Measurements from ENCODE around the gene FBXW11. TPM values are rescaled to one million over a fixed set of nuclear protein-coding genes. Genes with fewer than 3 reads are reported as not detected.

Gene FBXW11
- total and polyA plus RNA-seq, 2 of the 8 experiments (the other 6 are each of a cell fraction or from before 2014, with no cell fraction given), result 45.0 to 75.6 TPM

DNA sequence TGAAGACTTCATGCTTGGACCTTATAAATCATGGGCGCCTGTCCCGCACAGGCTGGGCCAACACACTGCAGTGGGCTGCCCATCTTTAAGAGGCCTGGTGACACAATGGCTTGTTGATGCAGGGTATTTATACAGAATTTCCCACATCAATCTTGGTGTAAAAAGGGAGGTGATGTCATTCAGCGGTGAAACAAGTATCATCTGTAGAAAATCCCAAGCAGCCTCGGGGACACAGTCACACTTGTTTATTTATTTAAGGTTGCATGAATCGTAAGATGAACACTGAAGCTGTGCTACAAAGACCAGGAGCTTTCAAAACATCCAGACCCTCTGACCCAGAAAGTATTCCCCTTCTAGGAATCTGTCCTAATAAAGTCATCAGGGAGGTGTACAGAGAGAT, 180.3 kb downstream of the FBXW11 start:
- H4K20me1 ChIP-seq (replicated peaks in 1 of 2; ENCODE audit: control insufficient read depth in 1 of 2, insufficient read depth in 2 of 2, low read length in 2 of 2), result no peaks in the 10 kb centered on the region
- no peak overlapping the region for H2AK5ac ChIP-seq (ENCODE audit: low read depth, low read length)
- no peak for DNase-seq (ENCODE audit: low read depth in 1 of 2, low spot score in 2 of 2)
- no peak overlapping the region for H3K4me2 ChIP-seq (ENCODE audit: insufficient read depth in 1 of 2, low read depth in 2 of 2, low read length in 2 of 2)
- H3K23ac ChIP-seq (ENCODE audit: insufficient read length), result no peak overlapping the region
- H3K36me3 ChIP-seq (ENCODE audit: control insufficient read depth in 2 of 4, insufficient read depth in 4 of 4, low read length in 3 of 4), result no peaks in the 10 kb centered on the region; a peak in 1 of 8 replicates
- H3K18ac ChIP-seq (ENCODE audit: extremely low read depth, low read length), result no peak overlapping the region
- no peak overlapping the region for H3K4me3 ChIP-seq (ENCODE audit: extremely low read depth in 1 of 4, insufficient read depth in 2 of 4, low read depth in 3 of 4, low read length in 4 of 4)
- H2BK12ac ChIP-seq (ENCODE audit: low read depth, low read length), result no peak overlapping the region
- no peak overlapping the region for H2BK20ac ChIP-seq (ENCODE audit: low read length)
- no peak overlapping the region for H4K8ac ChIP-seq (ENCODE audit: extremely low read depth, insufficient read depth, low read length)
- no peaks in the 10 kb centered on the region for H3K23me2 ChIP-seq (ENCODE audit: low read depth, low read length)
- ChIA-PET POLR2A (ENCODE audit: partially characterized antibody) (interaction anchor here (0.6 to 1.6 kb wide), 2 partner anchors 12 to 628 kb away, joined by 3 to 4 read pairs; partner anchors contain the start of gene SH3PXD2B), CTCF (ENCODE audit: partially characterized antibody) (interaction anchor here (0.7 to 0.9 kb wide), 3 partner anchors 9 to 306 kb away, joined by 3 to 4 read pairs (median 3); no protein-coding TSS in a partner anchor)
- no peaks in the 10 kb centered on the region; a peak in 1 of 7 replicates for H3K27me3 ChIP-seq (replicated peaks in 1 of 4; ENCODE audit: control insufficient read depth in 3 of 4, extremely low read depth in 1 of 4, insufficient read depth in 3 of 4, low read length in 3 of 4)
- no peak overlapping the region for H3K9ac ChIP-seq (replicated peaks in 1 of 4; ENCODE audit: extremely low read depth in 1 of 4, low read depth in 3 of 4, low read length in 3 of 4)
- no peak overlapping the region for H3K56ac ChIP-seq (replicated peaks; ENCODE audit: insufficient read length, low read depth, low read length)
- no peak overlapping the region for H3K27ac ChIP-seq (ENCODE audit: low read depth, low read length)
- H2BK15ac ChIP-seq (ENCODE audit: low read length), result no peak overlapping the region
- no peak overlapping the region for H4K5ac ChIP-seq (ENCODE audit: insufficient read length, low read depth, low read length)
- no peak overlapping the region for H3K14ac ChIP-seq (ENCODE audit: insufficient read length)
- FAIRE-seq, result no peak
- H3K79me2 ChIP-seq (ENCODE audit: control insufficient read depth in 1 of 2, insufficient read depth in 2 of 2, low read length in 2 of 2), result no peaks in the 10 kb centered on the region
- WGBS, 2 experiments (ENCODE audit: extremely low coverage in 1 of 2, insufficient coverage in 1 of 2, insufficient read length in 1 of 2, insufficient replicate concordance in 2 of 2, low coverage in 1 of 2, low lambda C conversion rate in 2 of 2, missing lambda C conversion rate in 1 of 2), result 92% methylated on average over 5 of the region's 5 CpGs; no CpG with 5 or more reads in 1 of the 2 experiments
- no peak overlapping the region for H2BK5ac ChIP-seq (ENCODE audit: low read depth, low read length)
- no peaks in the 10 kb centered on the region for H3K79me1 ChIP-seq (ENCODE audit: low read depth, low read length)
- no peak overlapping the region for H3K4ac ChIP-seq (replicated peaks; ENCODE audit: insufficient read length, low read depth, low read length)
- TF ChIP-seq CEBPB (IDR thresholded peaks at IDR 0.05; ENCODE audit: low read depth, low read length), result no peak
- no peak for TF ChIP-seq CTBP2 (IDR thresholded peaks at IDR 0.05; ENCODE audit: borderline replicate concordance, insufficient read depth, insufficient read length, low read length)
- TF ChIP-seq CHD1 (IDR thresholded peaks at IDR 0.05; ENCODE audit: low read depth, low read length), result no peak
- no peak for TF ChIP-seq KDM5A (IDR thresholded peaks at IDR 0.05; ENCODE audit: low read length)
- no peak for TF ChIP-seq TCF12 (IDR thresholded peaks at IDR 0.05; ENCODE audit: low read depth, low read length)
- no peak for TF ChIP-seq KDM4A (IDR thresholded peaks at IDR 0.05; ENCODE audit: low read depth, low read length, severe bottlenecking)
- TF ChIP-seq, protein P1, sequence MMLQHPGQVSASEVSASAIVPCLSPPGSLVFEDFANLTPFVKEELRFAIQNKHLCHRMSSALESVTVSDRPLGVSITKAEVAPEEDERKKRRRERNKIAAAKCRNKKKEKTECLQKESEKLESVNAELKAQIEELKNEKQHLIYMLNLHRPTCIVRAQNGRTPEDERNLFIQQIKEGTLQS (IDR thresholded peaks at IDR 0.05; ENCODE audit: insufficient read depth, low read depth, low read length), result no peak
- TF ChIP-seq TAF7 (optimal IDR thresholded peaks at IDR 0.05; ENCODE audit: borderline replicate concordance, low read depth, low read length), result no peak
- no peak for TF ChIP-seq EZH2 (IDR thresholded peaks at IDR 0.05; ENCODE audit: low read depth, low read length, severe bottlenecking)
- H4K91ac ChIP-seq (replicated peaks; ENCODE audit: insufficient read length, low read length), result no peak overlapping the region
- H3K9me3 ChIP-seq (ENCODE audit: insufficient read depth in 2 of 2, low read depth in 1 of 2, low read length in 1 of 2), result peaks cover 2 to 8% of the 10 kb centered on the region in 2 experiments; a peak in 2 of 4 replicates
- no peak overlapping the region for H2BK120ac ChIP-seq (replicated peaks; ENCODE audit: low read depth, low read length)
- no peaks in the 10 kb centered on the region for H3K4me1 ChIP-seq (replicated peaks in 1 of 4; ENCODE audit: control insufficient read depth in 3 of 4, insufficient read depth in 4 of 4, low read length in 3 of 4)
- no peak overlapping the region for H2AFZ ChIP-seq (ENCODE audit: low read length)

Measured in H1 (cell line).